Heart left ventricle (tissue), 16 donors: Measurements from ENCODE around the gene STAT3. TPM values are rescaled to one million over a fixed set of nuclear protein-coding genes. Genes with fewer than 3 reads are reported as not detected.

ENCODE experiments used
- ATAC-seq, 4 donors: fragments of 200-7000 bp; cut with Tn5 transposase; one replicate each; pipeline ENCODE4 v1.9.1; 2020 to 2022; ENCODE audit warnings: moderate library complexity in 4 of 4, mild to moderate bottlenecking in 3 of 4, moderate number of reproducible peaks in 1 of 4
- DNase-seq, 5 donors: peaks; one replicate each; pipeline ENCODE4 v3.0.0-alpha.2; 2020
- H3K27ac ChIP-seq, 12 donors: fragments of 200-600 bp; sonication (generic) in 4 of 12; one replicate each; pipeline versions ENCODE4 v1.5.0 to v1.8.0; 2016 to 2022; ENCODE audit warnings: mild to moderate bottlenecking in 2 of 12
- H3K27me3 ChIP-seq, 9 donors: fragments of 200-600 bp; sonication (generic) in 2 of 9; one replicate each; pipeline versions ENCODE4 v1.5.1 to v1.8.0; 2016 to 2022; ENCODE audit warnings: mild to moderate bottlenecking in 3 of 9
- H3K36me3 ChIP-seq, 9 donors: fragments of 200-600 bp; sonication (generic) in 2 of 9; one replicate each; pipeline versions ENCODE4 v1.5.0 to v1.8.0; 2018 to 2022; ENCODE audit warnings: mild to moderate bottlenecking in 2 of 9
- H3K4me1 ChIP-seq, 12 donors: fragments of 200-600 bp; sonication (generic) in 4 of 12; one replicate each; pipeline versions ENCODE4 v1.5.0 to v1.8.0; 2016 to 2022; ENCODE audit warnings: mild to moderate bottlenecking in 3 of 12
- H3K4me3 ChIP-seq, 12 donors: fragments of 200-600 bp; sonication (generic) in 4 of 12; one replicate each; pipeline versions ENCODE4 v1.5.0 to v1.8.0; 2017 to 2022; ENCODE audit warnings: mild to moderate bottlenecking in 9 of 12, moderate library complexity in 4 of 12
- H3K9me3 ChIP-seq, 12 donors: fragments of 200-600 bp; sonication (generic) in 4 of 12; one replicate each; pipeline versions ENCODE4 v1.5.0 to v1.8.0; 2016 to 2022; ENCODE audit warnings: mild to moderate bottlenecking in 1 of 12
- CTCF ChIP-seq, 12 donors: fragments of 200-600 bp; sonication (generic) in 4 of 12; IDR thresholded peaks; one replicate each; pipeline versions ENCODE4 v1.5.0 to v1.8.0; 2018 to 2022; ENCODE audit warnings: antibody characterized with exemption in 12 of 12, mild to moderate bottlenecking in 5 of 12
- POLR2A ChIP-seq, 2 donors: fragments of 450-650 bp; IDR thresholded peaks; one replicate each; pipeline ENCODE4 v1.6.1; 2017; ENCODE audit warnings: antibody characterized with exemption in 2 of 2, mild to moderate bottlenecking in 2 of 2, moderate library complexity in 2 of 2
- WGBS, 4 donors: extraction: QIAGEN DNeasy Blood & Tissue Kit in 2 of 4; methylation state at CpG; one replicate each; pipeline versions ENCODE4 v1.1.5 to v1.1.7; 2013 to 2018; 5-methylcytosine and 5-hydroxymethylcytosine counted together
- intact Hi-C, 10 donors: fragments of 100-400 bp; cut with DNase I; formaldehyde crosslinking; loops; one replicate each; pipeline versions ENCODE4 v1.11.1 to v1.14.2; 2022
- polyA plus RNA-seq, 2 donors: library from polyadenylated mRNA; stranded (reverse); fragments of 200-250 nt; gene quantifications; one replicate each; pipeline ENCODE4 v1.2.3, GENCODE V29; 2013
- total RNA-seq, 9 donors: library from RNA; depleted of rRNA in 2 of 9; stranded (reverse); fragments of >200 nt in 2 of 9; fragmentation: NEBNext Ultra II Directional in 3 of 9; extraction: Animal tissue kit (Norgen Biotek cat#: 25700) in 3 of 9; gene quantifications; one replicate each; pipeline versions ENCODE4 v1.1.0 to v1.2.4, GENCODE V29; 2016 to 2023
- donor health status: ischemic (EF 13 %, LVEDD 7.1; RV severe dilation, severe dysfunction).
- donor health status: healthy with polysubstance abuse.
- donor health status: DM: no; HTN: yes; CAD: no.
- donor health status: DM: no; HTN: no; CAD: no.
- donor health status: ischemic (EF 25% LVEDD 6.9; RV normal size, moderate dysfunction).
- donor health status: ischemic (EF 25% LVEDD 5.7; RV mildly dilated, moderate dysfunction).
- donor health status: healthy.
- donor health status: DM: yes; HTN: yes; CAD: no.
- donor health status: ischemic (EF 35%, LVEDD 5.7; RV mildly dilated, moderate dysfunction).
- donor health status: nonischemic (EF 11% LVEDD 7.7; RV severe dilation, severe dysfunction).
- donor health status: DM: yes; HTN: yes; CAD: no.
- donor health status: PGD.
- donor health status: ischemic (EF 29% LVEDD 5.4; RV normal size, mild dysfunction).
- donor health status: nonischemic (EF 23%, LVEDD 6.1; RV moderate dilation, normal function).

Gene STAT3
- total and polyA plus RNA-seq, 11 donors = 36.0 to 614 (median 148) TPM

DNA sequence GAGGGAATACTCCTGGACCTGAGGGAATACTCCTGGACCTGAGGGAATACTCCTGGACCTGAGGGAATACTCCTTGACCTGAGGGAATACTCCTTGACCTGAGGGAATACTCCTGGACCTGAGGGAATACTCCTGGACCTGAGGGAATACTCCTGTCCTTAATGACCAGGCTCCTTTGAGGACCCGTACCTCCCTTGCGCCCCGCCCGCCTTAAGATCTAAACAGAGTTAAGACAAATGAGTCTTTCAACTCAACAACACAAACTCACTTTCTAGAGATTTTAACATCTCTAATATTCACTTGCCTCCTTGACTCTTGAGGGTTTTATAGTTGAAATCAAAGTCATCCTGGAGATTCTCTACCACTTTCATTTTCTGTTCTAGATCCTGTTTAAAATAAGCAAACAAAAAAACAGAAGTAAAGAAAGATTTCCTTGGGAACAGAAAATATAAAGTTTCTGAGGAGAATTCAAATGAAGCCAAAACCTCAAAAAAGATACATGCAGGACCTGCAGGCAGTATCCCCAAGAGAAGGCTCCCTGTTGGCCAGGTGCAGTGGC is 49.7 kb downstream of the STAT3 start:
- Histone ChIP-seq H3K9me3 (no peaks in the 10 kb centered on the region), H3K36me3 (peaks cover 3 to 95% (median 92%) of the 10 kb centered on the region in 9 donors), H3K27me3 (no peaks in the 10 kb centered on the region), H3K27ac (peak overlapping the region in 1 of 12 donors; percentile 64), H3K4me1 (peaks cover 0 to 48% (median 10%) of the 10 kb centered on the region in 12 donors), H3K4me3 (no peak overlapping the region)
- TF ChIP-seq POLR2A (IDR thresholded peaks at IDR 0.05) (no peak), CTCF (IDR thresholded peaks at IDR 0.05) (no peak)
- no peak for DNase-seq
- 88 to 94% (median 92%) methylated on average over 4 of the region's 4 CpGs for WGBS, 4 donors
- intact Hi-C loops = no loop called here
- ATAC-seq = no peak

DNA sequence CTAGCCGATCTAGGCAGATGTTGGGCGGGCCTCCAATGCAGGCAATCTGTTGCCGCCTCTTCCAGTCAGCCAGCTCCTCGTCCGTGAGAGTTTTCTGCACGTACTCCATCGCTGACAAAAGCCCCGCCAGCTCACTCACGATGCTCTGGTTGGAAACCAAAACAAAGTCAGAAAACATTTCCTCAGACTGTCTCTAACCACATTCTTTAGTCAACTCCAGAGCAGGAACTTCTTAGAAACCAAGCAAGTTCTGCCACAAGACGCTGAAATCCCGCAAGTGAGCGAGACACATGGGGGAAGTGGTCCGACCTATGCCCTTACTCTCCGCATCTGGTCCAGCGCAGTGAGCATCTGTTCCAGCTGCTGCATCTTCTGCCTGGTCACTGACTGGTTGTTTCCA is 50.8 kb downstream of the STAT3 start:
- ATAC-seq (no peak), DNase-seq (no peak)
- no peaks in the 10 kb centered on the region for H3K9me3 ChIP-seq
- no peaks in the 10 kb centered on the region for H3K27me3 ChIP-seq
- H3K4me3 ChIP-seq = no peak overlapping the region
- H3K36me3 ChIP-seq = peaks cover 5 to 95% (median 92%) of the 10 kb centered on the region in 9 donors
- WGBS, 4 donors = 76 to 84% (median 81%) methylated on average over 15 of the region's 15 CpGs
- H3K4me1 ChIP-seq = peaks cover 0 to 42% (median 10%) of the 10 kb centered on the region in 12 donors
- H3K27ac ChIP-seq = peak overlapping the region in 1 of 12 donors; percentile 60
- no peak for TF ChIP-seq CTCF (IDR thresholded peaks at IDR 0.05)
- intact Hi-C loops = no loop called here

- intact Hi-C loops = no loop called here
- ATAC-seq (no peak), DNase-seq (no peak)
- TF ChIP-seq CTCF (IDR thresholded peaks at IDR 0.05) (peak in 2 of 12 donors; percentile 10 to 16), POLR2A (IDR thresholded peaks at IDR 0.05) (no peak)
- WGBS, 4 donors = 76 to 83% (median 78%) methylated on average over 3 of the region's 3 CpGs
- Histone ChIP-seq H3K4me1 (peaks cover 0 to 25% (median 4%) of the 10 kb centered on the region in 12 donors), H3K36me3 (peaks cover 11 to 95% (median 94%) of the 10 kb centered on the region in 9 donors), H3K27me3 (no peaks in the 10 kb centered on the region), H3K9me3 (no peaks in the 10 kb centered on the region), H3K4me3 (no peak overlapping the region), H3K27ac (no peak overlapping the region)
Observed at GRCh38 chr17:42334677-42335076, 53.6 kb downstream of the STAT3 start.

- no peak overlapping the region for H3K27ac ChIP-seq
- no peak overlapping the region for H3K4me3 ChIP-seq
- H3K27me3 ChIP-seq = no peaks in the 10 kb centered on the region
- TF ChIP-seq CTCF (IDR thresholded peaks at IDR 0.05) = no peak
- no peak for TF ChIP-seq POLR2A (IDR thresholded peaks at IDR 0.05)
- peaks cover 0 to 28% (median 15%) of the 10 kb centered on the region in 12 donors for H3K4me1 ChIP-seq
- intact Hi-C loops = no loop called here
- WGBS, 4 donors = 92 to 96% (median 93%) methylated on average over 1 of the region's 1 CpG
- H3K36me3 ChIP-seq = peaks cover 11 to 97% (median 97%) of the 10 kb centered on the region in 9 donors
- DNase-seq (no peak), ATAC-seq (no peak)
- H3K9me3 ChIP-seq = no peaks in the 10 kb centered on the region
Observed at GRCh38 chr17:42333053-42333452, 55.2 kb downstream of the STAT3 start.
